IMR-90 (cell line): ENCODE results near the gene ARMC10. TPM values are rescaled to one million over a fixed set of nuclear protein-coding genes. Genes with fewer than 3 reads are reported as not detected.

Experiments used
- ATAC-seq: fragments of 200-7000 bp; cut with Tn5 transposase; 2 replicates; pipeline ENCODE4 v1.9.1; 2020; ENCODE audit warnings: low read depth, mild to moderate bottlenecking, moderate library complexity
- BruUV-seq: library from RNA; stranded (reverse); fragments of 400-500 nt; replicated peaks from 2 replicates; lab custom pipeline; 2021; lab: Mats Ljungman, UMichigan
- CTCF ChIA-PET: fragments of 300-600 bp; formaldehyde crosslinking; extraction: SDS; loops from one replicate; lab custom pipeline; 2021; ENCODE audit warnings: antibody characterized with exemption; lab: Yijun Ruan, JAX
- POLR2A ChIA-PET: fragments of 300-600 bp; sonication (Branson Sonifier 250); formaldehyde crosslinking; loops from one replicate; lab custom pipeline; 2022; ENCODE audit warnings: antibody characterized with exemption; ENCODE audit not compliant: unreplicated experiment; lab: Charles Lee
- DNase-seq: peaks from one replicate; pipeline ENCODE4 v3.0.0; 2013
- H2AFZ ChIP-seq: replicated peaks from 2 replicates; pipeline ENCODE3; 2013; ENCODE audit warnings: low read length, mild to moderate bottlenecking; ENCODE audit not compliant: poor library complexity
- H2AK5ac ChIP-seq: 2 replicates; pipeline ENCODE4 v1.6.1; 2013; ENCODE audit warnings: low read depth, low read length, inconsistent platforms
- H2AK9ac ChIP-seq: replicated peaks from 2 replicates; pipeline ENCODE3; 2013; ENCODE audit warnings: mild to moderate bottlenecking, low read depth, low read length, moderate library complexity; ENCODE audit not compliant: poor library complexity
- H2BK120ac ChIP-seq: 2 replicates; pipeline ENCODE4 v1.6.1; 2013; ENCODE audit warnings: low read depth, low read length, inconsistent platforms
- H2BK15ac ChIP-seq: 3 replicates; pipeline ENCODE4 v1.6.1; 2013; ENCODE audit warnings: low read depth, low read length, inconsistent platforms
- H2BK20ac ChIP-seq: 2 replicates; pipeline ENCODE4 v1.6.1; 2013; ENCODE audit warnings: low read depth, mild to moderate bottlenecking, inconsistent platforms, low read length, moderate library complexity
- H2BK5ac ChIP-seq: 2 replicates; pipeline ENCODE4 v1.6.1; 2013; ENCODE audit warnings: mild to moderate bottlenecking, low read depth, low read length, inconsistent platforms; ENCODE audit not compliant: poor library complexity, severe bottlenecking
- H3K14ac ChIP-seq: replicated peaks from 2 replicates; pipeline ENCODE4 v1.6.1; 2013; ENCODE audit warnings: low read depth, low read length, inconsistent platforms
- H3K18ac ChIP-seq: 2 replicates; pipeline ENCODE4 v1.6.1; 2013; ENCODE audit warnings: low read depth, low read length, control low read depth
- H3K23ac ChIP-seq: 2 replicates; pipeline ENCODE4 v1.6.1; 2013; ENCODE audit warnings: low read depth, low read length, inconsistent platforms
- H3K27ac ChIP-seq: 2 replicates; pipeline ENCODE4 v1.5.1; 2013; ENCODE audit warnings: mild to moderate bottlenecking, control low read depth, low read length; ENCODE audit not compliant: insufficient read depth
- H3K27me3 ChIP-seq: 2 replicates; pipeline ENCODE4 v1.6.1; 2013; ENCODE audit warnings: low read length; ENCODE audit not compliant: control insufficient read depth, insufficient read depth
- H3K36me3 ChIP-seq: 2 replicates; pipeline ENCODE4 v1.6.1; 2013; ENCODE audit warnings: low read length, mixed read lengths; ENCODE audit not compliant: control insufficient read depth, insufficient read depth
- H3K4ac ChIP-seq: 2 replicates; pipeline ENCODE4 v1.6.1; 2013; ENCODE audit warnings: low read depth, low read length, inconsistent platforms
- H3K4me1 ChIP-seq: 2 replicates; pipeline ENCODE4 v1.6.1; 2013; ENCODE audit warnings: low read length, mixed read lengths; ENCODE audit not compliant: control insufficient read depth, insufficient read depth
- H3K4me2 ChIP-seq: 2 replicates; pipeline ENCODE4 v1.6.1; 2013; ENCODE audit warnings: low read depth, mild to moderate bottlenecking, control low read depth, low read length, moderate library complexity
- H3K4me3 ChIP-seq: 2 replicates; pipeline ENCODE4 v1.5.1; 2013; ENCODE audit warnings: low read depth, mild to moderate bottlenecking, control low read depth, low read length, moderate library complexity; ENCODE audit not compliant: insufficient read depth
- H3K56ac ChIP-seq: 2 replicates; pipeline ENCODE4 v1.6.1; 2013; ENCODE audit warnings: low read length, inconsistent platforms; ENCODE audit not compliant: insufficient read depth; ENCODE audit errors: extremely low read depth
- H3K79me1 ChIP-seq, 2 experiments: 2 replicates each; pipeline ENCODE4 v1.6.1; 2013; ENCODE audit warnings: low read length in 2 of 2, inconsistent platforms in 1 of 2, low read depth in 1 of 2
- H3K9ac ChIP-seq: 2 replicates; pipeline ENCODE4 v1.6.1; 2013; ENCODE audit warnings: low read depth, low read length, control low read depth
- H3K9me1 ChIP-seq: 2 replicates; pipeline ENCODE4 v1.6.1; 2013; ENCODE audit warnings: low read length, inconsistent platforms; ENCODE audit not compliant: insufficient read depth
- H3K9me3 ChIP-seq: 2 replicates; pipeline ENCODE4 v1.6.1; 2013; ENCODE audit warnings: low read length; ENCODE audit not compliant: control insufficient read depth, insufficient read depth
- H4K20me1 ChIP-seq: 2 replicates; pipeline ENCODE4 v1.6.1; 2013; ENCODE audit warnings: low read length, inconsistent platforms; ENCODE audit not compliant: insufficient read depth
- H4K5ac ChIP-seq: 2 replicates; pipeline ENCODE4 v1.6.1; 2013; ENCODE audit warnings: mild to moderate bottlenecking, low read depth, low read length, control low read depth
- H4K8ac ChIP-seq, 2 experiments: 2 replicates each; pipeline ENCODE4 v1.6.1; 2013; ENCODE audit warnings: low read depth in 2 of 2, low read length in 2 of 2, control low read depth in 1 of 2, inconsistent platforms in 1 of 2
- H4K91ac ChIP-seq: 2 replicates; pipeline ENCODE4 v1.6.1; 2013; ENCODE audit warnings: low read depth, low read length, inconsistent platforms; ENCODE audit not compliant: insufficient read depth
- BHLHE40 ChIP-seq: fragments of 150-350 bp; IDR thresholded peaks from 2 replicates; pipeline ENCODE4 v1.6.1; 2016; ENCODE audit warnings: mild to moderate bottlenecking, low read depth, low read length
- CEBPB ChIP-seq: IDR thresholded peaks from 2 replicates; pipeline ENCODE4 v1.6.1; 2012; ENCODE audit warnings: low read depth, low read length, improper control_type of control experiment
- CHD1 ChIP-seq: IDR thresholded peaks from 2 replicates; pipeline ENCODE4 v1.6.1; 2012; ENCODE audit warnings: low read depth, low read length, improper control_type of control experiment
- CTCF ChIP-seq: conservative IDR thresholded peaks from 2 replicates; pipeline ENCODE4 v1.5.1; 2012; ENCODE audit warnings: mild to moderate bottlenecking, low read depth, low read length, improper control_type of control experiment
- ELK1 ChIP-seq: fragments of 150-350 bp; IDR thresholded peaks from 2 replicates; pipeline ENCODE4 v1.6.1; 2016; ENCODE audit warnings: low read depth, mild to moderate bottlenecking, low read length, moderate library complexity, borderline replicate concordance
- FOS ChIP-seq: fragments of 150-350 bp; IDR thresholded peaks from 2 replicates; pipeline ENCODE4 v1.6.1; 2016; ENCODE audit warnings: low read depth, low read length
- MAFK ChIP-seq: IDR thresholded peaks from 2 replicates; pipeline ENCODE4 v1.6.1; 2012; ENCODE audit warnings: low read depth, low read length, improper control_type of control experiment
- MAZ ChIP-seq: IDR thresholded peaks from 2 replicates; pipeline ENCODE4 v1.6.1; 2012; ENCODE audit warnings: low read depth, mild to moderate bottlenecking, low read length, improper control_type of control experiment, moderate library complexity, borderline replicate concordance
- MXI1 ChIP-seq: IDR thresholded peaks from 2 replicates; pipeline ENCODE4 v1.6.1; 2012; ENCODE audit warnings: low read depth, mild to moderate bottlenecking, low read length, moderate library complexity, borderline replicate concordance
- NFE2L2 ChIP-seq: fragments of 150-350 bp; IDR thresholded peaks from 2 replicates; pipeline ENCODE4 v1.6.1; 2016; ENCODE audit warnings: low read depth, mild to moderate bottlenecking, low read length
- POLR2A ChIP-seq: IDR thresholded peaks from 2 replicates; pipeline ENCODE4 v1.6.1; 2012; ENCODE audit warnings: mild to moderate bottlenecking, low read depth, low read length
- RAD21 ChIP-seq: IDR thresholded peaks from 2 replicates; pipeline ENCODE4 v1.6.1; 2012; ENCODE audit warnings: low read length, improper control_type of control experiment
- RCOR1 ChIP-seq: IDR thresholded peaks from 2 replicates; pipeline ENCODE4 v1.6.1; 2012; ENCODE audit warnings: mild to moderate bottlenecking, low read length, improper control_type of control experiment; ENCODE audit not compliant: insufficient replicate concordance
- RFX5 ChIP-seq: IDR thresholded peaks from 2 replicates; pipeline ENCODE4 v1.8.0; 2012; ENCODE audit warnings: low read depth, mild to moderate bottlenecking, low read length, moderate library complexity
- SMC3 ChIP-seq: fragments of 150-350 bp; IDR thresholded peaks from 2 replicates; pipeline ENCODE4 v1.6.1; 2016; ENCODE audit warnings: low read depth, mild to moderate bottlenecking, antibody characterized with exemption, low read length, moderate library complexity
- dilution Hi-C: fragments of 300-500 bp; cut with HindIII; formaldehyde crosslinking; loops from one replicate; pipeline ENCODE4 v1.14.3; 2018; ENCODE audit warnings: low sequenced_read_pairs; ENCODE audit not compliant: unreplicated experiment
- in situ Hi-C: fragments of 300-500 bp; cut with MboI; formaldehyde crosslinking; loops from 3 replicates; pipeline ENCODE4 v1.14.3; 2019; ENCODE audit warnings: low sequenced_read_pairs, inconsistent platforms, mixed read lengths
- intact Hi-C: fragments of 100-400 bp; cut with micrococcal nuclease; formaldehyde crosslinking; loops from 2 replicates; pipeline ENCODE4 v1.10.0; 2022
- polyA plus RNA-seq, 3 experiments: library from polyadenylated mRNA; depleted of rRNA; stranded (reverse); fragments of >200 nt; gene quantifications; 2 replicates each; pipeline ENCODE4 v1.2.3, GENCODE V29; 2012; ENCODE audit warnings: low replicate concordance in 1 of 3
- total RNA-seq: library from RNA; depleted of rRNA; stranded (reverse); fragments of >200 nt; gene quantifications from 2 replicates; pipeline ENCODE4 v1.2.3, GENCODE V29; 2012
- TF ChIP-seq, protein P1 (sequence below): fragments of 150-350 bp; IDR thresholded peaks from 2 replicates; pipeline ENCODE4 v1.6.1; 2017; ENCODE audit warnings: mild to moderate bottlenecking, antibody characterized with exemption, low read length, low read depth

ARMC10 gene
- total and polyA plus RNA-seq, 2 of the 4 experiments (the other 2 are of a cell fraction), result 17.4 to 21.0 TPM

DNA sequence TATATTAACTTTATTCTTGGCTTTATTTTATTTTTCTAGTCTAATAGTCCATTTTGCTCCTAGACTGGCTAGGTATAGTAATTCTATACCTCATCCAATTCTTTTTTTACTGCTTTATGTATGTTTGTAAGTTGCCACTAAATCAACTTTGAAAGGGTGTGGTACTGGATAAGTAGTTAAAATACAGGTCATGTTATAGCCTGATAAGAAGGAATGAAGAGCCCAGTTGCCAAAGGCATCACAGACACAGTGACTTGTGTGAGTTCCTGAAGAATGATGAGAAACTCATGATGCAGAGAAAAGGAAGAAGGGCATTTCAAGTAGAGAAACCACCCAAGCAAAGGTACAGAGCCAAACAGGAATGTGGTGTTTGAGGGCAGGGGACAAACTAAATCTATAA lies 46.7 kb downstream of the ARMC10 start:
- Histone ChIP-seq H3K23ac (no peak overlapping the region), H3K9me1 (0 out of 2 replicates have a peak, but pooled peaks cover 7% of the 10 kb centered on the region), H2AK5ac (no peak overlapping the region), H3K4ac (no peak overlapping the region), H4K91ac (no peak overlapping the region), H3K56ac (no peak overlapping the region), H3K9ac (no peak overlapping the region), H3K27ac (no peak overlapping the region), H3K18ac (no peak overlapping the region), H2AK9ac (no peak overlapping the region), H3K4me3 (no peak overlapping the region), H3K9me3 (no peaks in the 10 kb centered on the region), H2BK15ac (no peak overlapping the region), H4K8ac (no peak overlapping the region), H2BK5ac (no peak overlapping the region), H2BK120ac (no peak overlapping the region), H4K5ac (no peak overlapping the region), H4K20me1 (no peaks in the 10 kb centered on the region), H3K36me3 (peaks cover 11% of the 10 kb centered on the region), H3K27me3 (no peaks in the 10 kb centered on the region), H2BK20ac (no peak overlapping the region), H3K4me1 (no peaks in the 10 kb centered on the region), H3K79me1 (no peaks in the 10 kb centered on the region), H3K14ac (no peak overlapping the region), H2AFZ (no peak overlapping the region), H3K4me2 (no peak overlapping the region)
- in situ Hi-C loops (no loop called here), intact Hi-C loops (no loop called here), dilution Hi-C loops (no loop called here)
- ATAC-seq, result no peak
- ChIA-PET CTCF (no interaction called here), POLR2A (no interaction called here)
- no TSS peak for BruUV-seq
- no peak for DNase-seq
- TF ChIP-seq CHD1 (no peak), POLR2A (no peak), MAFK (no peak), FOS (no peak), BHLHE40 (no peak), RCOR1 (no peak), NFE2L2 (no peak), ELK1 (no peak), RAD21 (no peak), MAZ (no peak), CTCF (no peak), RFX5 (no peak), MXI1 (no peak), SMC3 (no peak), CEBPB (no peak)
- TF ChIP-seq, protein P1, sequence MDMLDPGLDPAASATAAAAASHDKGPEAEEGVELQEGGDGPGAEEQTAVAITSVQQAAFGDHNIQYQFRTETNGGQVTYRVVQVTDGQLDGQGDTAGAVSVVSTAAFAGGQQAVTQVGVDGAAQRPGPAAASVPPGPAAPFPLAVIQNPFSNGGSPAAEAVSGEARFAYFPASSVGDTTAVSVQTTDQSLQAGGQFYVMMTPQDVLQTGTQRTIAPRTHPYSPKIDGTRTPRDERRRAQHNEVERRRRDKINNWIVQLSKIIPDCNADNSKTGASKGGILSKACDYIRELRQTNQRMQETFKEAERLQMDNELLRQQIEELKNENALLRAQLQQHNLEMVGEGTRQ, result no peak
